Measurements from ENCODE around the gene GZMB. TPM values are rescaled to one million over a fixed set of nuclear protein-coding genes. Genes with fewer than 3 reads are reported as not detected.
"Not testable (repeated sequence)": the region's sequence is repeated elsewhere in the genome, so short reads cannot be mapped to it uniquely, and the experiment has no call there.

The GZMB gene
- total RNA-seq, 3 donors from 2014 or later, result 1,078 to 3,056 (median 1,179) TPM

DNA sequence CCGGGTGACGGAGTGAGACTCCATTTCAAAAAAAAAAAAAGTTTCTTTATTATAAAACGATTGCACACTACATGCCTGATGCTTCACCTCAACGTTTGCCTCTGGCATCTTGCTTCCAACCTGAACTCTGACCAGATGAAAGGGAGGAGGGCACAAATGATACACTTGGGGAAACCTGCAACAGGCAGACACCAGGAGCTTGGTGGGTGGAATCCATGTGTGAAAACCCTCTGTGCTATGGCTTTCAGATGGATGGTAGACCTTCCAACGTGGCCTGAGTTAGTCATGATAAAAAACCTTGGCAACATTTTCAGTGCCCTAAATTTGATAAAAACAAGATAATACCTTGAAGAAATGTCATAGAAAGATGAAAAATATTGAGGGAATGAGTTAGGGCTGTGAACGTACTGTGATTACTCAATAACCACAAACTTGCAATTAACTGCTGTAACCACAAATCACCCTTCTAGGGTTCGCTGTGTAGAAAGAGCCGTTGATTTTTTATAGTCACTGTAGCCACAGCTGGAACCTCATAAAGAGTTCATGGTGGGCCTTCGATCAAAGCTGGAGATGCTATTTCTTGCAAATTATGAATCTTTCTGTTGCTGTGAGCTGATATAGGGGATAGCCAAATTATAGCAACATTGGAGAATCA is 26.1 kb upstream of the GZMB start:
- peaks cover 37% of the 10 kb centered on the region for H3K4me1 Mint-ChIP-seq (ENCODE audit: low read depth)
- no peak for DNase-seq
- ATAC-seq, result peak; percentile 66 to 79
- no peaks in the 10 kb centered on the region for H3K27me3 Mint-ChIP-seq (ENCODE audit: low read depth)
- H3K9me3 Mint-ChIP-seq, result no peaks in the 10 kb centered on the region
- no peaks in the 10 kb centered on the region for H3K36me3 Mint-ChIP-seq (ENCODE audit: insufficient read depth)
- H3K4me3 Mint-ChIP-seq, result no peak overlapping the region

DNA sequence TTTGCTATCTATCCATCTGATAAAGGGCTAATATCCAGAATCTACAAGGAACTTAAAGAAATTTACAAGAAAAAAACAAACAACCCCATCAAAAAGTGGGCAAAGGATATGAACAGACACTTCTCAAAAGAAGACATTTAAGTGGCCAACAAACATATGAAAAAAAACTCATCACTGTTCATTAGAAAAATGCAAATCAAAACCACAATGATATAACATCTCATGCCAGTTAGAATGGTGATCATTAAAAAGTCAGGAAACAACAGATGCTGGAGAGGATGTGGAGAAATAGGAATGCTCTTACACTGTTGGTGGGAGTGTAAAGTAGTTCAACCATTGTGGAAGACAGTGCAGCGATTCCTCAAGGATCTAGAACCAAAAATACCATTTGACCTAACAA is 14.4 kb upstream of the GZMB start:
- ATAC-seq; DNase-seq; H3K27me3 Mint-ChIP-seq (ENCODE audit: low read depth); H3K4me3 Mint-ChIP-seq; H3K36me3 Mint-ChIP-seq (ENCODE audit: insufficient read depth); H3K4me1 Mint-ChIP-seq (ENCODE audit: low read depth): not testable (repeated sequence)
- H3K9me3 Mint-ChIP-seq, result peaks cover 14% of the 10 kb centered on the region

DNA sequence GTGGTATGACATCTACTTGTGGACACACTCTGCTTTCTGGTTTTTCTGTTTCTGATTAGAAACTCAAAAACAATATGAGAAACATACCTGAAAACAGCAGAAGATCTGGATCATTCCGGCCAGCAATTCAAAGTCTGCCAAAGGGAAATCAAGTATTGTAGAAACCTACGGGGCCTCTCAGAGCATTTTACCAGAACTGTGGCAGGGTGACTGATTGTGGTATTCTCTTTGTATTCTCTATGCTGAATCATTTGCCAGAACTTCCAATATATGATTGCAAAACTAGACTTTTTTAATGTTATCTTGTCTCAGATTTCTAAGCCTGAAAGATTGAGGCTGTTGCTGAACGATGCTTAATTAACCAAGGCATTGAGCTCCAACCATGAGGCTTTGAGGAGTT is 5.9 kb upstream of the GZMB start:
- ATAC-seq (peak; percentile 73 to 88), DNase-seq (no peak)
- Mint-ChIP-seq H3K27me3 (ENCODE audit: low read depth) (peaks cover 9% of the 10 kb centered on the region), H3K36me3 (ENCODE audit: insufficient read depth) (no peaks in the 10 kb centered on the region), H3K9me3 (no peaks in the 10 kb centered on the region), H3K4me1 (ENCODE audit: low read depth) (peaks cover 4% of the 10 kb centered on the region), H3K4me3 (no peak overlapping the region)

DNA sequence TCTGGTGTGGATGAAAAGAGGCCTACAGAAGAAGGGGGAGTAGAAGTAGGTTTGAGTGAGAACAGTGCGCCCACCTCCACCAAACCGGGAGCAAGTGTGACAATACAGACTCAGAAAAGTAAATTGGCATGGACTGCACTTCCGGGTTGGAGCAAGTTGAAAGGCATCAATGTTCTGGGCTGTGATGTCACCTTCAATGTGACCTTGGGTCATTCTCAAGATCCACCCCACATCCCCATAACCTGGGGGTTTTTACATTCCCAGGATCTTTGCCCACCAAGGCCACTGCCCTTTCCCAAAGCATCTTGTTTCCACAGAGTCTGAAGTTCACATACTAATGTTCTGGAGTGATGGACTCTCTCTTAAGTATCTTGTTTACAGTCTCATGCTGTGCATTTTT is 5.3 kb upstream of the GZMB start:
- Mint-ChIP-seq H3K4me3 (no peak overlapping the region), H3K9me3 (no peaks in the 10 kb centered on the region), H3K36me3 (ENCODE audit: insufficient read depth) (no peaks in the 10 kb centered on the region), H3K27me3 (ENCODE audit: low read depth) (peaks cover 9% of the 10 kb centered on the region), H3K4me1 (ENCODE audit: low read depth) (peaks cover 10% of the 10 kb centered on the region)
- ATAC-seq (no peak), DNase-seq (no peak)

DNA sequence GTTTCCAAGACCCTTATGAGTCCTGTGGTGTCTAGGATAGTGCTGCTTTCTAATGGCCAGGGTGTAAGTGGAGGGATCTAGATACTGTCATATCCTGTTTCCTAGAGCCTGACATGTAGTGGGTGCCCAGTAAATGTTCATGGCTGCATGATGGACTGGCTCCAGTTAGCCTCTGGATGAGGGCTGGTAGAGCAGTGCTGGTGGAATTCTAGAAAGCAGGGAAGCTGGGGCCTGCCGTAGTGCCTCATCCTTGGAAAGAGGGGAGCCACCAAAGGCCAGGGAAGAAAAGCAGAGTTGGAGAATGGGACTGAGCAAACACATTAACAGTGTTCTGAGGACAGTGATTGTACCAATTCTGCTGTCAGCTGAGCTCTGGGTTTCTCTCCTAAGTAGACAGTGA is 637 bp downstream of the GZMB start:
- Mint-ChIP-seq H3K4me1 (ENCODE audit: low read depth) (peaks cover 16% of the 10 kb centered on the region), H3K9me3 (no peaks in the 10 kb centered on the region), H3K4me3 (peak overlapping the region; percentile 84), H3K27me3 (ENCODE audit: low read depth) (peaks cover 2% of the 10 kb centered on the region), H3K36me3 (ENCODE audit: insufficient read depth) (peaks cover 12% of the 10 kb centered on the region)
- DNase-seq (no peak), ATAC-seq (no peak)

DNA sequence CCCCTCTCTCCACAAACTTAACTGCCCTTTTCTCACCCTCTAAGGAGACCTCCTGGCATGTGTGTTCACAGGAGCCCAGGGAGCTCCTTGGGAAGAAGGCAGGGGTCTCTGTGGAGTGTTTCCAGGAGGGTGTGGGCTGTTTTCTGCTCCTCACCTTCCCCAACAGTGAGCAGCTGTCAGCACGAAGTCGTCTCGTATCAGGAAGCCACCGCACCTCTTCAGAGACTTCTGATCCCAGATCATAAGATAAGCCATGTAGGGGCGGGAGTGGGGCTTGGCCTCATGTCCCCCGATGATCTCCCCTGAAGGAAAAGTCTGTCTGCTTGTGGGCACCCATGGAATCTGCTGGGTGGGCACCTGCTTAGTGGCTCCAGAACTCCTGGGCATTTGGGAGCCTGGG is 1.2 kb downstream of the GZMB start:
- no peaks in the 10 kb centered on the region for H3K27me3 Mint-ChIP-seq (ENCODE audit: low read depth)
- H3K9me3 Mint-ChIP-seq, result no peaks in the 10 kb centered on the region
- peaks cover 12% of the 10 kb centered on the region for H3K36me3 Mint-ChIP-seq (ENCODE audit: insufficient read depth)
- DNase-seq, result no peak
- H3K4me1 Mint-ChIP-seq (ENCODE audit: low read depth), result peaks cover 16% of the 10 kb centered on the region
- no peak for ATAC-seq
- H3K4me3 Mint-ChIP-seq, result peak overlapping the region; percentile 84

DNA sequence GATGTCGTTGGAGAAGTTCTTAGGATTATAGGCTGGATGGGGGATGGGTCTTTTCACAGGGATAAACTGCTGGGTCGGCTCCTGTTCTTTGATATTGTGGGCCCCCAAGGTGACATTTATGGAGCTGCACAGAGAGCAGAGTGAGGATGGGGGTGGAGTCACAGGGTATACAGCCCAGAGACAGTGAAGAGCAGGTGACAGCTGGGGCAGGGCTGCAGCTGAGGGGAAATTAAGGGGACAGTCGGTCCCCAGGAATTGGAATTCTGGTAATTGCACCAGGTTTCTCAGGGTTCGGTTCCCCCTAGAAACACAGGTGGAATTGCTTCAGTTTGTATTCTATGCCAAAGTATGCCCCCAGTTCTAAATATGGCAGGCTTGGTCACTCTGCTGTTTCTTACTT is 1.7 kb downstream of the GZMB start:
- no peak for DNase-seq
- Mint-ChIP-seq H3K4me3 (peak overlapping the region; percentile 84), H3K27me3 (ENCODE audit: low read depth) (no peaks in the 10 kb centered on the region), H3K4me1 (ENCODE audit: low read depth) (peaks cover 18% of the 10 kb centered on the region), H3K36me3 (ENCODE audit: insufficient read depth) (peaks cover 12% of the 10 kb centered on the region), H3K9me3 (no peaks in the 10 kb centered on the region)
- no peak for ATAC-seq

DNA sequence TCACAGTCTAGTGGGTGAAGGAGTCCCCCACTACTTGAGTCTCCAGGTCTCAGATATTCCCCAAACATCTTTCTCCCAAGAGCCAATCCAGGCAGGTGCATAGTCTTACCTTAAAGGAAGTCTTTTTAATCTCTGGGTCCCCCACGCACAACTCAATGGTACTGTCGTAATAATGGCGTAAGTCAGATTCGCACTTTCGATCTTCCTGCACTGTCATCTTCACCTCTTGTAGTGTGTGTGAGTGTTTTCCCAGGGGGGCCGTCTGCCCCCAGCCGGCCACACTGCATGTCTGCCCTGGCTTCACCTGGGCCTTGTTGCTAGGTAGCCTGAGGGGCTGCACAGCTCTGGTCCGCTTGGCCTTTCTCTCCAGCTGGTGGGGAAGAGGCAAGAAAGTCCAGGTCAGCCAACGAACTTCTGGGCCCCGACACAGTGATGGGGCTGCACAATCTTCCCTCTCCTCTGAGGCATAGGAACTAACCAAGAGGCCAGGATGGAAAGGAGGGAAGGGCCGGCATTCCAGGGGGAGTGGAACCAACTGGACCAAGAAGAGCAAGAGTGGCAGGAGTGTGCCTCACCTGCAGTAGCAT is 2.1 kb downstream of the GZMB start:
- Mint-ChIP-seq H3K4me3 (peak overlapping the region; percentile 84), H3K9me3 (no peaks in the 10 kb centered on the region), H3K27me3 (ENCODE audit: low read depth) (no peaks in the 10 kb centered on the region), H3K36me3 (ENCODE audit: insufficient read depth) (peaks cover 12% of the 10 kb centered on the region), H3K4me1 (ENCODE audit: low read depth) (peaks cover 18% of the 10 kb centered on the region)
- no peak for ATAC-seq
- DNase-seq, result no peak

DNA sequence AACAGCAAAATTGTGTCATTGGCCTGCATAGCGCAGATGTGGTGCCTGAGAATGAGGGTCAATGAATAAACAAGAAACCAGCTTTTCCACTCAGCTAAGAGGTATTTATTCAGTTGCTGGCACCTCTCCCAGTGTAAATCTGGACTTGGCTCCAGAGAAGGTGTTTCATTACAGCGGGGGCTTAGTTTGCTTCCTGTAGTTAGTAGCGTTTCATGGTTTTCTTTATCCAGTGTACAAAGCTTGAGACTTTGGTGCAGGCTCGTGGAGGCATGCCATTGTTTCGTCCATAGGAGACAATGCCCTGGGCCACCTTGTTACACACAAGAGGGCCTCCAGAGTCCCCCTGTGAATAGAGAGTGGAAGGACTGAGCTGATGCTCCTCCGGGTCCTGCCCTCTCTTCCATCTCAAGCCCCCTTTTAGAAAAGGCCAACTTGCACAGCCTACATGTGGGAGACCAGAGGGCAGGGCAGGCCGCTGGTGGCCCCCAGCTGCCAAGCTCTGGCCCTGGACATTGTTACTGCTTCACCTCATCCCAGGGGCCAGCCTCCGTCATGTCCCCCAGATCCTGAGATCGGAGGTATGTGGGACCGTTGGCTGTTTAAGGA is 3.0 kb downstream of the GZMB start:
- DNase-seq (no peak), ATAC-seq (no peak)
- Mint-ChIP-seq H3K4me3 (peak overlapping the region; percentile 84), H3K4me1 (ENCODE audit: low read depth) (peaks cover 16% of the 10 kb centered on the region), H3K27me3 (ENCODE audit: low read depth) (no peaks in the 10 kb centered on the region), H3K36me3 (ENCODE audit: insufficient read depth) (peaks cover 12% of the 10 kb centered on the region), H3K9me3 (no peaks in the 10 kb centered on the region)

DNA sequence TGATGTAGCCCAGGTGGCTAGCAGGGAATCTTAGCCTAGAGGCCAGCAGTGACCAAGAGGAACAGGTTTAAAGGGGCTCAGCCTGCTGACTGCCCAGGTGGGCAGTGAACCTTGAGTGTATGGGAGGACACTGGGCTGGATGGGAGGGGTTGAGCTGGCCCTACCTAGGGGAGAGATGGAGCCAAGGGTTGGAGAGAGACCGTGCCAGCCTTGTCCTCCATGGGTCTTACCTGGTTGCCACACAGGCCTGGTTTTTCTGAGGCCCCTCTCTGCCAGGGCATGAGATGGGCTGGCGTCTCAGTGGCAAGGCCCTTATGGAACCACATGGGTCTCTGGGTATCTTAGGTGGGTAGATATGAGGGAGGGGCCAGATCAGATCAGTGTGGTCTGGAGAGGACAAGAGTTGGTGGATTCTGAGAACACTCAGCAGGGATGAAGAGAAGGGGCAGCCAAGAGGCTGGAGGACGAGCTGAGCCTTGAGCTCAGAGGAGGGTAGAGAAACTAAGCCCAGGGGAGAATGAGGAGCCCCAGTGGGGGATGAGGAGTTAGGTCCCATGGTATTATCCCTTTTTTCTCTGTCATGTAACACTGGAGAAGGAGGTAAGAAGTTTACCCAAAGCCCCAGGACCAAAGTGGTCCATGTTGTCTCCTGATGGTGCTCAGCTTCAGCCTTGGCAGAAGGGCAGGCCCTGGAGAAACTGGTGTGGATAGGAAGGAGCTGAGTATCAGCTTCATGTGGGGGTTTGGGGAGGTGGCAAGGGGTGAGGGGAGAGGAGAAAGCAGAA is 3.7 kb downstream of the GZMB start:
- peak overlapping the region; percentile 84 for H3K4me3 Mint-ChIP-seq
- peaks cover 12% of the 10 kb centered on the region for H3K36me3 Mint-ChIP-seq (ENCODE audit: insufficient read depth)
- H3K4me1 Mint-ChIP-seq (ENCODE audit: low read depth), result peaks cover 16% of the 10 kb centered on the region
- DNase-seq (no peak), ATAC-seq (no peak)
- H3K9me3 Mint-ChIP-seq, result no peaks in the 10 kb centered on the region
- H3K27me3 Mint-ChIP-seq (ENCODE audit: low read depth), result no peaks in the 10 kb centered on the region

DNA sequence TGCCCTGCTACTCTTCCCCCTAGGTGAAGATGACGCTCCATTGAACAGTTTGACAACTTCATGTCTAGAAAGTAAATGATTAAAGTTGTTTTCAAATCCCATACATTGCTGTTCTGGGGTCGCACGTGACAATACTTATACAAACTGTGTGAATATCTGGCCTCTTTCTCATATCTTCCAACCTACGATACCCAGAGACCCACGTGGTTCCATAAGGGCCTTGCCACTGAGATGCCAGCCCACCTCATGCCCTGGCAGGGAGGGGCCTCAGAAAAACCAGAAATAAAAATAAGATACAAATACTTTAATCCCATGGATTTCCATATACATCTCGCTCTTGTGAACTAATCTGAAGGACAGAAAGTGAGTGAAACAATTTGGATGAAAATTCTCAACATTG is 4.5 kb downstream of the GZMB start:
- peak overlapping the region; percentile 84 for H3K4me3 Mint-ChIP-seq
- no peaks in the 10 kb centered on the region for H3K9me3 Mint-ChIP-seq
- H3K36me3 Mint-ChIP-seq (ENCODE audit: insufficient read depth), result peaks cover 12% of the 10 kb centered on the region
- ATAC-seq (no peak), DNase-seq (no peak)
- H3K27me3 Mint-ChIP-seq (ENCODE audit: low read depth), result no peaks in the 10 kb centered on the region
- peaks cover 12% of the 10 kb centered on the region for H3K4me1 Mint-ChIP-seq (ENCODE audit: low read depth)

DNA sequence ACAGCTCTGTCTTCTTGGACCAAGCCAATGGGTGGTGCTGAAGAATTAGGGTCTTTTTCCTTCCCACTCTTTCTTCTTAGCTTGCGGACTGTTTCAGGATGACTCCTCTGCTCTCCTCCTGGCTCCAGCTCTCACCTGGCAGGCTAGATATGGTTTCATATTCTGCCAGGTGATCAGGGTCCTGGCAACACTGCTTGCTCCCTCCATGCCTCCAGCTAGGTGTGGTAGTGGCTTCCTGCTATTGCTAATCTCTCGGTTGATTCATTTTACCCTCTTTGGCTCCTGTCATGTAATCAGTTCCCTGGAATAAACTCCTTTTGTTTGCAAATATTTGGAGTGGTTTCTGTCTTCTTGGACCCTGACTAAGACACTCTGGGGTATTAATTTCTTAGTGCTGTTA is 20.2 kb downstream of the GZMB start:
- Mint-ChIP-seq H3K4me1 (ENCODE audit: low read depth) (peaks cover 29% of the 10 kb centered on the region), H3K36me3 (ENCODE audit: insufficient read depth) (no peaks in the 10 kb centered on the region), H3K9me3 (no peaks in the 10 kb centered on the region), H3K27me3 (ENCODE audit: low read depth) (no peaks in the 10 kb centered on the region), H3K4me3 (no peak overlapping the region)
- DNase-seq (no peak), ATAC-seq (no peak)

DNA sequence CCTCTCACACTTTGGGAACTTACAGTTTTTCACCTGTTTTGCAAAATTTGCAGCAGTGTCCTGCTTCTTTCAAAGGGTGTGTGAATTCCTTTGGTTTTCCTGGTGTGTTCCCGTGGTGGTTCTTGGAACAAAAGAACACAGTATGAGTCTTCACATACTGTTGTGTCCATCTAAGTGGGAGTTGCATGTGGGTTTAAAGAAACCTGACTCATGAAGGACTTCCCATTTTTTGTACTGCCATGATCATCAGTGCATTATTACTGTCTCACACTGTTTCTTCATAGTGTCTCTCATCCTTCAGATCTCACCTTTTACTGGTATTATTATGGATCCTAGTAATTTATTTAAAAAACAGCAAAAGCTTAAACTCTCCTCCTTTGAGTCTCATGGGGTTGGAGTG is 20.7 kb downstream of the GZMB start:
- Mint-ChIP-seq H3K9me3 (no peaks in the 10 kb centered on the region), H3K27me3 (ENCODE audit: low read depth) (no peaks in the 10 kb centered on the region), H3K4me1 (ENCODE audit: low read depth) (peaks cover 33% of the 10 kb centered on the region), H3K4me3 (no peak overlapping the region), H3K36me3 (ENCODE audit: insufficient read depth) (no peaks in the 10 kb centered on the region)
- DNase-seq, result no peak
- no peak for ATAC-seq

DNA sequence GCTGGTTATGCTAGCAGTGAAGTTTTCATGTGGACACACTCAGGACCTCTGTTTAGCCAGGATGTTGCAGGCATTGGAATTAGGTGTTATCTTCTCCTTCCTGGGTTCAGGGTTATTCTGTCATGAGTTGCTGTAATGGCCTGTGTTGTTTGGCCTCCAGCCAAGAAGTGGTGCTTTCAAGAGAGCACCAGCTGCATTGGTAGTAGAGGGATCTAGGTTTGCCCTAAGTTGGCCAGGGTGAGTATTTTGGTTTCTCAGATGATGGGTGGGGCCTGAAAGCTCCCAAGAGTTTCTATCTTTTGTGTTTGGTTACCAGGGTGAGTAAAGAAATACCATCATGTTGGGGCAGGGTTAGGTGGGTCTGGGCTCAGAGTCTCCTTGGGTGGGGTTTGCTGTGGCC is 21.8 kb downstream of the GZMB start:
- no peak for ATAC-seq
- Mint-ChIP-seq H3K36me3 (ENCODE audit: insufficient read depth) (no peaks in the 10 kb centered on the region), H3K9me3 (no peaks in the 10 kb centered on the region), H3K27me3 (ENCODE audit: low read depth) (no peaks in the 10 kb centered on the region), H3K4me1 (ENCODE audit: low read depth) (peaks cover 41% of the 10 kb centered on the region), H3K4me3 (no peak overlapping the region)
- DNase-seq, result no peak

Measured in activated T-cell treated with anti-CD3 and anti-CD28 coated beads, Interleukin-2, amount 50 U/mL, for 4 hours (primary cell).